H1 (cell line): ENCODE results near the gene ROBO2. TPM values are rescaled to one million over a fixed set of nuclear protein-coding genes. Genes with fewer than 3 reads are reported as not detected.

Source experiments
- CHD1 ChIP-seq: IDR thresholded peaks from 2 replicates; pipeline ENCODE4 v1.6.1; 2012; ENCODE audit warnings: low read depth, low read length, improper control_type of control experiment
- TCF12 ChIP-seq: IDR thresholded peaks from 2 replicates; pipeline ENCODE4 v1.6.1; 2011; ENCODE audit warnings: low read depth, mild to moderate bottlenecking, low read length
- polyA plus RNA-seq, 7 experiments: library from polyadenylated mRNA; depleted of rRNA in 3 of 7; stranded (reverse) in 5 of 7; unstranded in 2 of 7; fragments of >200 nt in 5 of 7; fragments of 200-250 nt in 2 of 7; gene quantifications; 1 replicate in 5 of 7; 2 replicates in 1 of 7; 4 replicates in 1 of 7; pipeline versions ENCODE4 v1.2.1 to v1.2.3, GENCODE V29; 2011 to 2013; ENCODE audit warnings: missing spikeins in 2 of 7, mixed read lengths in 2 of 7
- total RNA-seq: library from RNA; stranded (reverse); fragmentation: NEBNext Ultra II Directional; extraction: Animal tissue kit (Norgen Biotek cat#: 25700); gene quantifications from 2 replicates; pipeline ENCODE4 v1.2.1, GENCODE V29; 2021
- TF ChIP-seq, protein P1 (sequence below), 3 experiments: IDR thresholded peaks; 1 replicate in 2 of 3; 2 replicates in 1 of 3; pipeline versions ENCODE4 v1.5.1 to v1.6.1; 2011; ENCODE audit warnings: low read length in 3 of 3, mild to moderate bottlenecking in 3 of 3, inconsistent platforms in 2 of 3, low read depth in 1 of 3, moderate library complexity in 1 of 3; ENCODE audit not compliant: insufficient read depth in 1 of 3; ENCODE audit errors: control extremely low read depth in 1 of 3

ROBO2 gene
- total and polyA plus RNA-seq, 2 of the 8 experiments (the other 6 are each of a cell fraction or from before 2014, with no cell fraction given), result 1.5 to 2.9 TPM

DNA sequence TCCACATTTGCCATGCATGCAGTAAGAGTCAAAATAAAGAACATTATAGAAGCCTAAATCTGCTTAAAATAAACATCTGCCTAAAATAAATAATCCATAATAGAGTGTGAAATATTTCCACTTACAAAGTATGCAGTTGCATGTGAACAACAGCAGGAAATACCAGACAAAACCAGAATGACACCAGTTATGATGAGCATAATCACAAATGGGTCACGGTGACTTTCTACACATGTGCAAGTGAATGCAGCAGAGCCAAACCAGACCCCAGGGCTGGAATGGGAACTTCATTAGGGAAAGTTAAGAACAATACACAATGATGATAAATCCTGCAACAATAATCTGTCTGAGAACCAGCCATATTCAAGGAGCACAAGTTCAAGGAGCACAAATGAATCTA is 615.5 kb downstream of the ROBO2 start (continued):
- TF ChIP-seq, protein P1, sequence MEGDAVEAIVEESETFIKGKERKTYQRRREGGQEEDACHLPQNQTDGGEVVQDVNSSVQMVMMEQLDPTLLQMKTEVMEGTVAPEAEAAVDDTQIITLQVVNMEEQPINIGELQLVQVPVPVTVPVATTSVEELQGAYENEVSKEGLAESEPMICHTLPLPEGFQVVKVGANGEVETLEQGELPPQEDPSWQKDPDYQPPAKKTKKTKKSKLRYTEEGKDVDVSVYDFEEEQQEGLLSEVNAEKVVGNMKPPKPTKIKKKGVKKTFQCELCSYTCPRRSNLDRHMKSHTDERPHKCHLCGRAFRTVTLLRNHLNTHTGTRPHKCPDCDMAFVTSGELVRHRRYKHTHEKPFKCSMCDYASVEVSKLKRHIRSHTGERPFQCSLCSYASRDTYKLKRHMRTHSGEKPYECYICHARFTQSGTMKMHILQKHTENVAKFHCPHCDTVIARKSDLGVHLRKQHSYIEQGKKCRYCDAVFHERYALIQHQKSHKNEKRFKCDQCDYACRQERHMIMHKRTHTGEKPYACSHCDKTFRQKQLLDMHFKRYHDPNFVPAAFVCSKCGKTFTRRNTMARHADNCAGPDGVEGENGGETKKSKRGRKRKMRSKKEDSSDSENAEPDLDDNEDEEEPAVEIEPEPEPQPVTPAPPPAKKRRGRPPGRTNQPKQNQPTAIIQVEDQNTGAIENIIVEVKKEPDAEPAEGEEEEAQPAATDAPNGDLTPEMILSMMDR (IDR thresholded peaks at IDR 0.05; ENCODE audit: control extremely low read depth in 1 of 3, insufficient read depth in 1 of 3, low read depth in 1 of 3, low read length in 3 of 3), result no peak
- TF ChIP-seq TCF12, result no peak
- TF ChIP-seq CHD1, result no peak
